ENCODE measurements around the gene CSH1.
"Not testable (repeated sequence)": the region's sequence is repeated elsewhere in the genome, so short reads cannot be mapped to it uniquely, and the experiment has no call there.

CSH1 gene

DNA sequence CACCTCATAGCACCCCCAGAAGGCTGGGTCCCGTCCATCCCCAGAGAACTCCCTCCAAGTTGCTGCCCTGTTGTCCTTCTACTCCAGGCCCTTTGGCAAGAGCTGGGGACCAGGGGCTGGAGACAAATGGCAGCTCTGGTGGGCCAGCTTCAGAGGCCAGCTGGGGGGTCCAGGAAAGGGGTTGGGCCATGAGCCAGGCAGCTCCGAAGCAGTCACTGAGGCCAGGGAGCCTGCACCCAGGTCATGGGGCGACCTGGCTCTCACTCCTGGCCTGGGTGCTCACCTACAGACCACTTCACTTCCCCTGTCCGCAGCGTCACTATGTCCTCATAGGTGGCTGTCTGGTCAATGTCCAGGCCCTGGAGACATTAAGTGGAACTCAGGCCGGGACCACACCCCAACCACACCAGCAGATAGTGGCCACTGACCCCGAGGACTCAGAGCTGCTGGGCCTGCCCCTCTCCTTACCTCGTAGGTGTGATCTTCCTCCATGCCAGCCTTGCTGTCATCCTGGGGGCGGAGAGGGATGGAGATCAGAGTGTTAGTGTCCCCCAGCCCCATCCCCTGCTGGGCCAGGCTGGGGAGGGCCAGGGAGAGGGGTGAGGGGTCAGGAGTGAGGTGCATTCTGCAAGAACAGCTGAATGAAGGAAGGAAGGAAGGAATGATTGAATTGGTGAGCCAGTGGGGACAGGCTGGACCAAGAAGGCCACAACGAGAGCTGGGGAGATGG, 32.8 kb upstream of the CSH1 start:
- no peak for DNase-seq (ENCODE audit: low read depth in 2 of 3, low spot score in 2 of 3)

DNA sequence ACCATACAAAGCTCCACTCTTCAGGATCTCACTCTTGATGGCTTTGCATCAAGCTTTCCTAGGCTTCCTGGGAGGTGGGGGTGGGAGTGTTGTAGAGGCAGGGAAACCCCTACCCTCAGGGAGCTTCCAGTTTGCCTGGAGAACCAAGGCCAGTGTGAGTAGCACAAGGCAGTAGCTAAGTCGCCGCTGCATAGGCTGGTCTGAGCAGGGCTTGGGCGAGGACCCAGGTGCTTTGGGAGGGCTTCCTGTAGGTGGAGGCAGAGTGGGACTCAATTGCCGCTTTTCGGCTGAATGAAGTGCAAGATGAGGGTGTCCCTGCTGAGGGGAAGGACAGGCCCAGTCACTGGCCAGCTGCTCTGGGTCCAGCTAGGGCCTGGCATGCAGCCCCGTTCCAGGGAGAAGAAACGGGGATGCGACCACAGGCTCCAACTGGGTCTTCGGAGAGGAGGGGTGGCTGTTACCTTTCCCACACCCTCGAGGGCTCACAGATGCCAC, 31.8 kb upstream of the CSH1 start:
- no peak for DNase-seq (ENCODE audit: low read depth in 2 of 3, low spot score in 2 of 3)

DNA sequence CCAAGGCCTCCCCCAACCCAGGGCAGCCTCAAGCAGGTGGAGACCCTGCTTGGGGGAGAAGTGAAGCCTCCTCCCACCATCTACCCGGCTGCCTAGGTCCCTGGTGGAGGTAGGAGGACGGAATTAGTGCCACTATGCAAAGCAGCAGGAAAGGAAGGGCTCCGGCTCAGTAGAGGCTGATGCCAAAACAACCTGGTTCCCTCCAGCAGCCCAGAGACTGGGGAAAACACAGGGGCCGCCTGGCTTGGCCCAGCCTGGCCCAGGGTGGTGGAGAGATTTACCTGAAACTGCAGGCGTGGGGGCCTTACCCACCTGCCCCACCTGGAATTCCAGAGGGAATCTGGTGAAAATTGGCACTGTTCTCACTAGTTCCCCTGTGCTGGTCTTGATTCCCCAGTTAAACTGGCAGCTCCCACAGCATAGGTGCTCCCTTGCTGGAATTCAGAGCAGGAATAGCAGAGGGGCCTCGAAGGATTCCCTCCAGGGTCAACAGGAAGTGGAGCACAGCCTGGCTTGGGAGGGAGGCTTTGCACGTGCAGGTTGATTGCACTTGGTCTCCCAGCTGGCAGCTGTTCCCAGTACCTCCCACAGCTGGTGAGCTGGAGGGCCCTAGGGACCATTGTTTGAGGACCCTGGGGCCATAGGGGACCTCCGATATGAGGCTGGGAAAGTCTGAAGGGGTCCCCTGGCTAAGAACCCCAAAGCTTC, 31.2 kb upstream of the CSH1 start:
- no peak for DNase-seq (ENCODE audit: low read depth in 2 of 3, low spot score in 2 of 3)

DNA sequence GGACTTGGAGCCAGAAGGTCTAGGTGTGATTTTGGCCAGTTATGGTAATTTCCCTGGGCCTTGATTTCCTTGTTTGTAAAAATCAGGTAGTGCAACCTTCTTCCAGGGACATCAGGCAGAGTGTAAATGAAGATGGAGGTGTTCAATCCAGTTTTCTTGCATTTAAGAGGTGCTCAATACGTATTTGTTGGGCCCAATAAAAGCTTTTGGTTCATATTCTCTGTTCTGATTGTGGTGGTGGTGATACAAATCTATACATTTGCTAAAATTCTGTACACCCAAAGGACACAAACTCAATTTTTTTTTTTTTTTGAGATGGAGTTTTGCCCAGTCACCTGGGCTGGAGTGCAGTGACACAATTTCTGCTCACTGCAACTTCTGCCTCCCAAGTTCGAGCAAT, 29.8 kb upstream of the CSH1 start:
- DNase-seq (ENCODE audit: low read depth in 2 of 3, low spot score in 2 of 3): no peak

DNA sequence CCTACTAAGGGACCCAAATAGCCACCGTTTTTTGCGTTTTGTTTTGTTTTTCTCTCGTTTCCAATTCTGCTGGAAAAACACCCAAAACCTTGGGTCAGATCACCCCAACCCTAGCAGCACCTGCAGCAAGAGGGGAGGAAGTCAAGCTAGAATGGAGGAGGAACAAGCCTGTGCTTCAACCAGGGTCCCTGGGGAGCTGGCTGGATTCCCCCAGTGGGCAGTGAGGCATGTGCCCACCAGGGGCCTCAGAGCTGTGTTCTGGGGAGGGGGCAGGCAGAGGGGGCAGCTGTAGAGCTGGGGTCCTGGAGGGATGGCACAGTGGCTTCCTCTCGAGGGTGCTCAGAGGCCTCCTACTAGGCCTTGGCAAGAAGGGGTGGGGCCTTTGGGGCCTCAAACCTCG, 29.2 kb upstream of the CSH1 start:
- DNase-seq (ENCODE audit: low read depth in 2 of 3, low spot score in 2 of 3): no peak

DNA sequence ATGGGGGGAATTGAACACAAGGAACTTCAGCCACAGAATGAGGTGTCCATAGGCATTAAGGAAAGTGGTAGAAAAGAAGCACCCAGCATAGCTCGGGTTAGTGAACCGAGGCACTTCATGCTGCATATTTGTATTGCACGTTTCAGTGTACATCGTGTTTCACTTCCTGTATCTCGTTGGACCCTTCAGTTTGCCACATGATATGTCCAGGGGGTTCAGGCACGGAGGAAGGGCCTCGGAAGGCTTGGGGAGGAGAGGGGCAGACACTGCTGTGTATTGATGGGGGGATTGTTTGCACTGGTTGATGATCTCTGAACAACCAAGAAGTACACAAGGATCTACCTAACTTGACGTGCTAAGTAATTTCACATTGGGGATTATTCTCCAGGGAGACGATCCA, 26.0 kb upstream of the CSH1 start:
- not testable (repeated sequence) for DNase-seq (ENCODE audit: low read depth in 2 of 3, low spot score in 2 of 3)

DNA sequence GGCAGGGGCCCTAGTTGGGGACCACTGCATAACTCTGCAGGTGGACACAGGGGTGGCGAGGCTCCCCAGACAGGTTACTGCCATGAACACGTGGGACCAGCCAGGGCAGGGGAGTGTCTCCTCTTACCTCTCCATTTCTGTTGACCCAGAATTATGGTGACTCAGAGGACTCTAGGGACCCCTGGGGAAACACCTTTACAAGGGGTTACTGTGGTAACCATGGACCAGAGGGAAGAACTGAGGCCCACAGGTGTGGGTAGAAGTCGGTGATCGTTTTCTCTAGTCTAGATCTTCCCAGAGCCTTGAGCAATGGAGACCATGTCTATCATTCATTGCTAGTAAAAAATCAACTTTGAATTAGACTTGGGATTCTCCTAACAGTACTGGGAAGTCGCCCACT, 24.4 kb upstream of the CSH1 start:
- not testable (repeated sequence) for DNase-seq (ENCODE audit: low read depth in 2 of 3, low spot score in 2 of 3)

DNA sequence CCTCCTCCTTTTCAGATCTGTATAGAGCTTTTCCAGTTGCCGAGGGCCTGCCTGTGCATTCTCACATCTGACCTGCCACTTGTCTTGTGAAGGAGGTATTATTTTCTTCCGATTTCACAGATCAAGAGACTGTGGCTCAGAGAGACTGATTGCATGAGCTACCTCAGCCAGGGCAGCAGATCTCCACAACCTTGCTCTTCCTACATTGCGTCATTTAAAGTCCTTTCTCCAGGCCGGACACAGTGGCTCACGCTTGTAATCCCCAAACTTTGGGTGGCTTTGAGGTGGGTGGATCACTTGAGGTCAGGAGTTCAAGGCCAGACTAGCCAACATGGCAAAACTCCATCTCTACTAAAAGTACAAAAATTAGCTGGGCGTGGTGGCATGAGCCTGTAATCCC, 23.7 kb upstream of the CSH1 start:
- DNase-seq (ENCODE audit: low read depth in 2 of 3, low spot score in 2 of 3): not testable (repeated sequence)

DNA sequence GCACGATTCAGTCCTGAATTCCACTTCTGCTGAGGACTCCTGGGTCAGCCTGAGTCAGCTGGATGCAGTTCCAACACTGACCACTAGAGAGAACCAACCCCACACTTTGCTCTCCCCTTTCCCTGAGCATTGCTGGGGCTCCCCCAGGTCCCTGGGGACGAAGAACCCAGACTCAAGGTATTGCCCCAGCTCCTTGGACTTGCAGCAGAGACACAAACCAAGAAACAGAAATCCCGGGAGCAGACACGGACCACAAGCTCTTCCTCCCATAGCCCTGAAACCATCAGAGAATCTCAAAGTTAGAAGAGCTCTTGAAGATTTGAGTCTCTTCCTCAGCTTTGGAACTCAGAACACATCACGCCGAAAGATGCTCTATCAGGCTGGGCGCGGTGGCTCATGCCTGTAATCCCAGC, 22.9 kb upstream of the CSH1 start:
- peak; percentile 24 to 49 (median 45) for DNase-seq (ENCODE audit: low read depth in 2 of 3, low spot score in 2 of 3)

DNA sequence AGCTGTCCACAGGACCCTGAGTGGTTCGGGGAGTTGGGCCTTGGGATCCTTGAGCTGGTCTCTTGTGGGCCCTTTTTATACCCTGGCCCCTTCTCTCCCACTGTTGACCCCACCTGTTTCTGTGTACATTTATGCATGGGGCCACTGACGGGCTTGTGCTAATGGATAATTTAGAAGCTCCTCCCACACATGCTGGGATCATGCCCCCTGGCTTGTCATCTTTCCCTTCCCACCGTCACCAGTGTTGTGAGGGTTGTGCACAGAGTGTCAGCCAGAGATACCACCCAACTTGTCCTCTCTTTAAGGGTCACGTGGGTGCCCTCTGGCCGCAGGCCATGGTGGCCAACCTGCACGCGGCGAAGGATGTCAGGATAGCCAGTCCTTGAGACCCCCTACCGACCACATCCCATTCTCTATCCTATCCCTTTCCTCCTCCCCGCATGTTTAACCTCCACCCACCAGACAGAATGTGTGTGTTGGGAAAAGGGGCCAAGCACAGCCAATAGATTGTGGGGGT, 22.5 kb upstream of the CSH1 start, which contains the start of gene GH1:
Gene GH1 (minus strand): TSS at position 51 of the 517 bp plus-strand sequence. CDS start 63 bp downstream, outside the sequence.
- not testable (repeated sequence) for DNase-seq (ENCODE audit: low read depth in 2 of 3, low spot score in 2 of 3)

DNA sequence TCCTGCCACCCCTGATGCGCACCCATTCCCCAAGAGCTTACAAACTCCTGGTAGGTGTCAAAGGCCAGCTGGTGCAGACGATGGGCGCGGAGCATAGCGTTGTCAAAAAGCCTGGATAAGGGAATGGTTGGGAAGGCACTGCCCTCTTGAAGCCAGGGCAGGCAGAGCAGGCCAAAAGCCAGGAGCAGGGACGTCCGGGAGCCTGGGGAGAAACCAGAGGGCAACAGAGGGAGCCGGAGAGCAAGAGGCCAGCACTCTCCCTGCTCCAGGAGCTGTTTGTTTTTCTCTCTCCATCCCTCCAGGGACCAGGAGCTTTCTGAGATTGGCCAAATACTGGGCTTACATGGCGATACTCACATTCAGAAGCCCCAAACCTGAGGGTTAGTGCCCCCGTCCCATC, 21.9 kb upstream of the CSH1 start:
- DNase-seq (ENCODE audit: low read depth in 2 of 3, low spot score in 2 of 3): no peak

DNA sequence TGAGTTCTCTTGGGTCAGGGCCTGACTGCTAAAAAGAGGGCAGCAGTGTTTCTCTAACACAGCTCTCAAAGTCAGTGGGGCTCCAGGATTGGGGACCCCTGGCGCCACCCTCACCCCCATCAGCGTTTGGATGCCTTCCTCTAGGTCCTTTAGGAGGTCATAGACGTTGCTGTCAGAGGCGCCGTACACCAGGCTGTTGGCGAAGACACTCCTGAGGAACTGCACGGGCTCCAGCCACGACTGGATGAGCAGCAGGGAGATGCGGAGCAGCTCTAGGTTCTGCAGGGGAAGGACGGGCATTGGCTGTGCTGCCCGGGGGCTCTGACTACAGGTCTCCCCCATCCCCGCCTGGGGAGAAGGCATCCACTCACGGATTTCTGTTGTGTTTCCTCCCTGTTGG, 21.3 kb upstream of the CSH1 start:
- no peak for DNase-seq (ENCODE audit: low read depth in 2 of 3, low spot score in 2 of 3)

DNA sequence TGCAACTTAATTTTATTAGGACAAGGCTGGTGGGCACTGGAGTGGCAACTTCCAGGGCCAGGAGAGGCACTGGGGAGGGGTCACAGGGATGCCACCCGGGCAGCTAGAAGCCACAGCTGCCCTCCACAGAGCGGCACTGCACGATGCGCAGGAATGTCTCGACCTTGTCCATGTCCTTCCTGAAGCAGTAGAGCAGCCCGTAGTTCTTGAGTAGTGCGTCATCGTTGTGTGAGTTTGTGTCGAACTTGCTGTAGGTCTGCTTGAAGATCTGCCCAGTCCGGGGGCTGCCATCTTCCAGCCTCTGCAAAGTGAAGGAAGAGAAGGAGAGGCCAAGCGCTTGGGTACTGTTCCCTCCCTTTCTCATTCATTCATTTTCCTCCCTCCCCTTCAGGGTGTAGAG, 20.8 kb upstream of the CSH1 start:
- DNase-seq (ENCODE audit: low read depth in 2 of 3, low spot score in 2 of 3): not testable (repeated sequence)

DNA sequence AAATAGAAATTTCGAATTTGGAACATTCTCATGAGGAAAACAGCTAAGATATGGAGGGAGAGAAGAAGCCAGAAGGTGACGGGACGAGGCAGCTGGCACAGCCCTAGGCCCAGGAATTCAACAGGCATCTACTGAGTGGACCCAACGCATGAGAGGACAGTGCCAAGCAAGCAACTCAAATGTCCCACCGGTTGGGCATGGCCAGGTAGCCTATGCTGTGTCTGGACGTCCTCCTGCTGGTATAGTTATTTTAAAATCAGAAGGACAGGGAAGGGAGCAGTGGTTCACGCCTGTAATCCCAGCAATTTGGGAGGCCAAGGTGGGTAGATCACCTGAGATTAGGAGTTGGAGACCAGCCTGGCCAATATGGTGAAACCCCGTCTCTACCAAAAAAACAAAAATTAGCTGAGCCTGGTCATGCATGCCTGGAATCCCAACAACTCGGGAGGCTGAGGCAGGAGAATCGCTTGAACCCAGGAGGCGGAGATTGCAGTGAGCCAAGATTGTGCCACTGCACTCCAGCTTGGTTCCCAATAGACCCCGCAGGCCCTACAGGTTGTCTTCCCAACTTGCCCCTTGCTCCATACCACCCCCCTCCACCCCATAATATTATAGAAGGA, 20.3 kb upstream of the CSH1 start:
- DNase-seq (ENCODE audit: low read depth in 2 of 3, low spot score in 2 of 3): no peak

DNA sequence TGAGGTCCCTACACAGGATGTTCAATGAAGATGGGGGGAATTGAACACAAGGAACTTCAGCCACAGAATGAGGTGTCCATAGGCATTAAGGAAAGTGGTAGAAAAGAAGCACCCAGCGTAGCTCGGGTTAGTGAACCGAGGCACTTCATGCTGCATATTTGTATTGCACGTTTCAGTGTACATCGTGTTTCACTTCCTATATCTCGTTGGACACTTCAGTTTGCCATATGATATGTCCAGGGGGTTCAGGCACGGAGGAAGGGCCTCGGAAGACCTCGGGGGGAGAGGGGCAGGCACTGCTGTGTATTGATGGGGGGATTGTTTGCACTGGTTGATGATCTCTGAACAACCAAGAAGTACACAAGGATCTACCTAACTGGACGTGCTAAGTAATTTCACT, 19.4 kb upstream of the CSH1 start:
- not testable (repeated sequence) for DNase-seq (ENCODE audit: low read depth in 2 of 3, low spot score in 2 of 3)

DNA sequence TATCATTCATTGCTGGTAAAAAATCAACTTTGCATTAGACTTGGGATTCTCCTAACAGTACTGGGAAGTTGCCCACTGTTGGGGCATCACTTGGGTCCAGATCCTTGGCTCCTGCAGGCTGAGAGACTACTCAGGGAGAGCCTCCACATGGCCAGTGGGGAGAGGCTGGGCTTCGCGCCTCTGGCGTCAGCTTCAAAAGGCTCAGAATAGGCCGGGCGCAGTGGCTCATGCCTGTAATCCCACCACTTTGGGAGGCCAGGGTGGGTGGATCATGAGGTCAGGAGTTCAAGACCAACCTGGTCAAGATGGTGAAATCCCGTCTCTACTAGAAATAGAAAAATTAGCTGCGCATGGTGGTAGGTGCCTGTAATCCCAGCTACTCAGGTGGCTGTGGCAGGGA, 18.1 kb upstream of the CSH1 start:
- no peak for DNase-seq (ENCODE audit: low read depth in 2 of 3, low spot score in 2 of 3)

DNA sequence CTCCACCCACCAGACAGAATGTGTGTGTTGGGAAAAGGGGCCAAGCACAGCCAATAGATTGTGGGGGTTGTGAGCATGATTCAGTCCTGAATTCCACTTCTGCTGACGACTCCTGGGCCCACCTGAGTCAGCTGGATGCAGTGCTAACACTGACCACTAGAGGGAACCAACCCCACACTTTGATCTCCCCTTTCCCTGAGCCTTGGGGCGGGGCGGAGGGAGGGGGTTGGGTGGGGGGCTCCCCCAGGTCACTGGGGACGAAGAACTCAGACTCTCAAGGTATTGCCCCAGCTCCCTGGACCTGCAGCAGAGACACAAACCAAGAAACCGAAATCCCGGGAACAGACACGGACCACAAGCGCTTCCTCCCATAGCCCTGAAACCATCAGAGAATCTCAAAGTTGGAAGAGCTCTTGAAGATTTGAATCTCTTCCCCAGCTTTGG, 15.3 kb upstream of the CSH1 start:
- DNase-seq (ENCODE audit: low read depth in 2 of 3, low spot score in 2 of 3): peak in 2 of 3 experiments; percentile 44 to 73

DNA sequence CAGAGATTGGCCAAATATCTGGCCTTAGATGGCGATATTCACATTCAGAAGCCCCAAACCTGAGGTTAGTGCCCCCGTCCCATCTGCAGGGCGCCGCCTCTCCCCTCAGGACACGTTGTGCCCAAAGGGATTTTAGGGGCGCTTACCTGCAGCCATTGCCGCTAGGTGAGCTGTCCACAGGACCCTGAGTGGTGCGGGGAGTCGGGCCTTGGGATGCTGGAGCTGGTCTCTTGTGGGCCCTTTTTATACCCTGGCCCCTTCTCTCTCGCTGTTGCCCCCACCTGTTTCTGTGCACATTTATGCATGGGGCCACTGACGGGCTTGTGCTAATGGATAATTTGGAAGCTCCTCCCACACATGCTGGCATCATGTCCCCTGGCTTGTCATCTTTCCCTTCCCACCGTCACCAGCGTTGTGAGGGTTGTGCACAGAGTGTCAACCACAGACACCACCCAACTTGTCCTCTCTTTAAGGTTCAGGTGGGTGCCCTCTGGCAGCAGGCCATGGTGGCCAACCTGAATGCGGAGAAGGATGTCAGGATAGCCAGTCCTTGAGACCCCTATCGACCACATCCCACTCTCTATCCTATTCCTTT, 14.8 kb upstream of the CSH1 start, which contains the start of gene CSHL1:
Gene CSHL1 (minus strand): TSS at position 218 of the 595 bp plus-strand sequence. CDS start 62 bp downstream, at position 156.
- DNase-seq (ENCODE audit: low read depth in 2 of 3, low spot score in 2 of 3): no peak

DNA sequence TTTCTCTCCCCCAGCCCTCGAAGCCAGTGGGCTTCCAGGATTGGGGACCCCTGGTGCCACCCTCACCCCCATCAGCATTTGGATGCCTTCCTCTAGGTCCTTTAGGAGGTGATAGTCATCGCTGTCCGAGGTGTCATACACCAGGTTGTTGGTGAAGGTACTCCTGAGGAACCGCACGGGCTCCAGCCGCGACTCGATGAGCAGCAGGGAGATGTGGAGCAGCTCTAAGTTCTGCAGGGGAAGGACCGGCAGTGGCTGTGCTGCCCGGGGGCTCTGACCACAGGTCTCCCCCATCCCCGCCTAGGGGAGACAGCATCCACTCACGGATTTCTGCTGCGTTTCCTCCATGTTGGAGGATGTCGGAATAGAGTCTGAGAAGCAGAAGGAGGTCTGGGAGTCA, 13.7 kb upstream of the CSH1 start:
- DNase-seq (ENCODE audit: low read depth in 2 of 3, low spot score in 2 of 3): no peak

DNA sequence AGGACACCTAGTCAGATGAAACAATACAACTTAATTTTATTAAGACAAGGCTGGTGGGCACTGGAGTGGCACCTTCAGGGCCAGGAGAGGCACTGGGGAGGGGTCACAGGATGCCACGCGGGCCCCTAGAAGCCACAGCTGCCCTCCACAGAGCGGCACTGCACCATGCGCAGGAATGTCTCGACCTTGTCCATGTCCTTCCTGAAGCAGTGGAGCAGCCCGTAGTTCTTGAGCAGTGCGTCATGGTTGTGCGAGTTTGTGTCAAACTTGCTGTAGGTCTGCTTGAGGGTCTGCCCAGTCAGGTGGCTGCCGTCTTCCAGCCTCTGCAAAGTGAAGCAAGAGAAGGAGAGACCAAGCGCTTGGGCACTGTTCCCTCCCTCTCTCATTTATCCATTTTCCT, 13.2 kb upstream of the CSH1 start:
- DNase-seq (ENCODE audit: low read depth in 2 of 3, low spot score in 2 of 3): not testable (repeated sequence)

DNA sequence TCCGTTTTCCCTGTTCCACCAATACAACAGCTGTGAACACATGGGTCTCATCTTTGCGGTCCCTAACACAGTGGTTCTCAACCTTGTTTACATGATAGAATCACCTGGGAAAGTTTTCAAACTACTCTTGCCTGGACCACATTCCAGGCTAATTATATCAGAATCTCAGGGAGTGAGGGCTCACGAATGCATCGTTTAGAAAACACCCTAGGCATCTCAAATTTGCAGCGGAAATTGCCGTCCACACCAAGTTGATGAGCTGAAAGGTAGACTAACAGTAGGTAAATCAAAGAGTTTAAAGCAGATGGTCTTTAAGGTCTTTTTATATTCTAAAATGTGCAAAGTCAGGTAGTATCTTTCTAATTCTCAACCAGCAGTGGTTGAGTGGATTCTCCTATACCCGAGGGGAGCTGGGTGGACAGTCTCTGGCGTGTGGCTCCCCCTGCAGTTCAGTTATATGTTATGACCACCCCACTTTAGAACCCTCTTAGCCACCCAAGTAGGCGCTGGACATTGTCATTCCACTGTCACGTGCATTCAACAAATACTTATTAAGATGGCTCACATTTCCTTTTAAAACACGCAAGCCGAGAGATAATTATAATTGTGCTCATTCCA, 10.9 kb upstream of the CSH1 start:
- DNase-seq (ENCODE audit: low read depth in 2 of 3, low spot score in 2 of 3): not testable (repeated sequence)
